ENCODE data around the gene ZNF892.

The ZNF892 gene

DNA sequence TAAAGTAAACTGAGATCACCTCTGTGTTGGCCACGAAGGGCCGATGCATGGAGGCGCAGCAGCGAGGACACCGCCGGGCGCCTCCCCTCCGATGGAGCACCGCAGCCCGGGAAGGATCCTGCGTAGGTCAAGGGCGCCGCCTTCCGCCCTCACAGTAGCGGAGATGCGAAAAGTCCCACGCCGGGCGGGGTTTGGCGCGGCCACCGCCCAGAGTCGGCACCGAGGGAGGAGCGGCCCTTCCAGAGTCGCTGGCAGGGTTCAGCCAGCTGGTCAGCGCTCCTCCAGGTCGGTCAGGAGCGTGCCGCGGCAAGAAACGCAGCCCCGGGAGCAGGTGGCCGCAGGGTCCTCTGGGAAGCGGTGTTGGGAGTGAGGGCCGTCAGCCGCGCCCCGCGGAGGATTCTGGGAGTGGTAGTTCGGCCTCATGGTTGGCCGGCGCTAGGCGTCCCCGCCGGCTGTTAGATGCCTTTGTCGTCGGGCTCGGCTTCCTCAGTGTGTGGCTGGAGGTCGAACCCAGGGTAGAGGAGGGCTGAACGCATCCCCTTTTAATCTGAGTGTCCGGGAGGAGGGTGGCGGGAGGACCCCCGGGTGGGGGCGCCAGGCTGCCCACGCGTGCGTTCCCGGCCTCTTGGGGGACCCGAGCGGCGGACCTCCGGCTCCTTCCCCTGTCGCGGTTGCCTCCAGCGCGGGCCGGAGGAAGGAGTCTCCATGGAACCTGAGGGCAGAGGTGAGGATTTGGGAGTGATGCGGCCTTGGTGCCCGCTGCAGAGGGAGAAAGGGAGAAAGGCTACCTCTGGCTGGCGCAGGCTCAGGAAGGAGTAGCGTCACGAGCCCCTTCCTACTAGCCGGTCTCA is at the start of gene ZNF892:
Gene ZNF892, plus strand, starts transcription at position 411 of the 851 bp plus-strand sequence. Its CDS starts 295 bp downstream, at position 706.
- no peaks in the 10 kb centered on the region for H3K27me3 ChIP-seq (replicated peaks; ENCODE audit: control insufficient read depth, insufficient read depth, low read length)
- TF ChIP-seq, protein P1, sequence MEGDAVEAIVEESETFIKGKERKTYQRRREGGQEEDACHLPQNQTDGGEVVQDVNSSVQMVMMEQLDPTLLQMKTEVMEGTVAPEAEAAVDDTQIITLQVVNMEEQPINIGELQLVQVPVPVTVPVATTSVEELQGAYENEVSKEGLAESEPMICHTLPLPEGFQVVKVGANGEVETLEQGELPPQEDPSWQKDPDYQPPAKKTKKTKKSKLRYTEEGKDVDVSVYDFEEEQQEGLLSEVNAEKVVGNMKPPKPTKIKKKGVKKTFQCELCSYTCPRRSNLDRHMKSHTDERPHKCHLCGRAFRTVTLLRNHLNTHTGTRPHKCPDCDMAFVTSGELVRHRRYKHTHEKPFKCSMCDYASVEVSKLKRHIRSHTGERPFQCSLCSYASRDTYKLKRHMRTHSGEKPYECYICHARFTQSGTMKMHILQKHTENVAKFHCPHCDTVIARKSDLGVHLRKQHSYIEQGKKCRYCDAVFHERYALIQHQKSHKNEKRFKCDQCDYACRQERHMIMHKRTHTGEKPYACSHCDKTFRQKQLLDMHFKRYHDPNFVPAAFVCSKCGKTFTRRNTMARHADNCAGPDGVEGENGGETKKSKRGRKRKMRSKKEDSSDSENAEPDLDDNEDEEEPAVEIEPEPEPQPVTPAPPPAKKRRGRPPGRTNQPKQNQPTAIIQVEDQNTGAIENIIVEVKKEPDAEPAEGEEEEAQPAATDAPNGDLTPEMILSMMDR (IDR thresholded peaks at IDR 0.05; ENCODE audit: insufficient read depth, low read length, poor library complexity, severe bottlenecking), result peak; percentile 49
- peak; percentile 89 for DNase-seq (ENCODE audit: extremely low read depth, insufficient read length)
- H3K36me3 ChIP-seq (ENCODE audit: control insufficient read depth, insufficient read depth, low read length), result no peaks in the 10 kb centered on the region
- H3K4me3 ChIP-seq (replicated peaks; ENCODE audit: low read depth, low read length), result peak within 1 kb of the TSS; percentile 71

DNA sequence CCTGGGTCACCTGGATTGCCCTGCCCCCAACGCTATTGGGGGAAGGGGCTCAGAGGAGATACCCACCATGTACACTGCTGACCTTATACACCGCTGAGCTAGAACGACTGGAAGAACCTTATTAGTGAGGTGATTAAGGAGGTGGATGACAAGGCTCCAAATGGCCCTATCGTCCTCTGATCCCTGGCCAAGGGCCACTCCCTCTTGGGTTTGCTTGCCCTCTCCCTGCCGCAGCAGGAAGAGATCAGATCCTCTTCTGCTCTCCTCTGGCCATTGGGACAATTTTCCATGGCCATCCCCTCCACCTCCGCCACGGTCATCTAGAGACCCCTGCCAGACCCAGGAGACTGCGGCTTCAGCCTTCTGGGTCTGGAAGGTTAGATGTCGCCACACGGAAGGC is 48.9 kb upstream of the ZNF892 start:
- no peaks in the 10 kb centered on the region for H3K27me3 ChIP-seq (replicated peaks; ENCODE audit: control insufficient read depth, insufficient read depth, low read length)
- no peak for DNase-seq (ENCODE audit: extremely low read depth, insufficient read length)
- H3K36me3 ChIP-seq (ENCODE audit: control insufficient read depth, insufficient read depth, low read length), result peaks cover 2% of the 10 kb centered on the region; the same call in 1 of the 2 replicates
- H3K4me3 ChIP-seq (replicated peaks; ENCODE audit: low read depth, low read length), result peak overlapping the region; percentile 82; the same call in 1 of the 2 replicates
- TF ChIP-seq, protein P1 (IDR thresholded peaks at IDR 0.05; ENCODE audit: insufficient read depth, low read length, poor library complexity, severe bottlenecking), result no peak

DNA sequence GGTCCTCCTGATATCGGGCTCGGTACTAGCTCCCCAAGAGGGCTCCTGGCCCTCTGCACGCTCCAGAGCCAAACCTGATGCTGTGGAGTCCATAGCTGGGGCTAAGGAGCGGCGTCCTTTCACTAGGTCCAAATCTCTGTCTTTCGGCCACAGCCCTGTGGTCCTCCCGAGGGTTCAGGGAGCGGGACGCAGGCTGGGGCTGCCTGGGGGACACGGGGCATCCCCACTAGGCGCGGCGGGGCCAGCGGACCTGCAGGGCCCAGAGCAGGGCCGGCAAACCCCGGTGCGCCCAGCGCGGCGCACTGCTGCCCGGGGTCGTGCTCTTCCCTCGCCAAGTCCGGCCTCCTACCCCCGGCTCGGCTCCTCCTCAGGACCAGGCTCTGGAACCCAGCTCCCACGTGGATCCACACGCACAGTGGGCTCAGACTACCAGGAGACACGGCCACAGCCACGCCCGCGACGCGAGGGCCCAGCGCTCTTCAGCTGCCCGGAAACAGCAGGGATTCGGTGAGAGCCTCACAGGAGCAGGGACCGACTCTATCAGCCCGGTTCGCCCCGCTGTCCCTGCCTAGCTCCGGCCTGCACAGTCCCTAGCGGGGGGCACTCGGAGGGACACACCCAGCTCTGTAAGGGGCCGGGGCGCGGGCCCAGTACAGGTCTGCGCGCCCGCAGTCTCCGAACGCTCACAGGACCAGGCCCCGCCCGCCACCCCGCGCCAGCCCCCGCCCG is 48.3 kb upstream of the ZNF892 start:
- DNase-seq (ENCODE audit: extremely low read depth, insufficient read length), result peak; percentile 61
- TF ChIP-seq, protein P1 (IDR thresholded peaks at IDR 0.05; ENCODE audit: insufficient read depth, low read length, poor library complexity, severe bottlenecking), result no peak
- Histone ChIP-seq H3K36me3 (ENCODE audit: control insufficient read depth, insufficient read depth, low read length) (peaks cover 2% of the 10 kb centered on the region; the same call in 1 of the 2 replicates), H3K27me3 (replicated peaks; ENCODE audit: control insufficient read depth, insufficient read depth, low read length) (no peaks in the 10 kb centered on the region), H3K4me3 (replicated peaks; ENCODE audit: low read depth, low read length) (peak overlapping the region; percentile 82)

DNA sequence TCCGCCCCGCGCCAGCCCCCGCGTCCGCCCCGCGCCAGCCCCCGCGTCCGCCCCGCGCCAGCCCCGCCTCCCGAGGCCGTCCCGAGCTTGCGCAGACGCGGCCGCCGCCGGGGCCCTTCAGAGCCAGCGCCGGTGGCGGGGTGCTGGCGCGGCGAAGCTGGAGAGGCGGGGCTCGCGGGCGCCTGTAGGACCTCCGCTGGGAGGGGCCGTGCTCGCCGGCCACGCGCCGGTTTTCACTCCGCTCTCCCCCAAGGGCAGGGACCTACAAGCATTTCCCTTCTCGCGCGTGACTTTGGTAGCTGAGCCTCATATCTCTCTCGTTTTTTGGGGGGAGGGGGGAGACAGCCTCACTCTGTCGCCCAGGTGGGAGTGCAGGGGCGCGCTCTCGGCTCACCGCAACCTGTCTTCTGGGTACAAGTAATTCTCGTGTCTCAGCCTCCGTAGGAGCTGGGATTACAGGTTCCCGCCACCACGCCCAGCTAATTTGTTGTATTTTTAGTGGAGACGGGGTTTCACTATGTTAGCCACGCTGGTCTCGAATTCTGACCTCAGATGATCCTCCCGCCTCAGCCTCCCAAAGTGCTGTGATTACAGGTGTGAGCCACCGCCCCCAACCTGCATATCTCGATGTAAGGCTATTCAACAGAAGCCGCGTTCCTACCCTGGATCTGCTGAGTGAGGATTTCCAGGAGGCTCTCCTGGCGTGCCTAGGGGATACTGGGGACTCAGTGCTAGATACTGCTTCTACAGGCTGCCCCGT is 47.5 kb upstream of the ZNF892 start, which contains the start of gene ZNF514:
Gene ZNF514, minus strand, starts transcription at position 159 of the 760 bp plus-strand sequence. CDS start 6,595 bp downstream, outside the sequence.
- no peaks in the 10 kb centered on the region for H3K27me3 ChIP-seq (replicated peaks; ENCODE audit: control insufficient read depth, insufficient read depth, low read length)
- peak within 1 kb of the TSS; percentile 82 for H3K4me3 ChIP-seq (replicated peaks; ENCODE audit: low read depth, low read length)
- TF ChIP-seq, protein P1 (IDR thresholded peaks at IDR 0.05; ENCODE audit: insufficient read depth, low read length, poor library complexity, severe bottlenecking), result no peak
- no peaks in the 10 kb centered on the region; the same call in 1 of the 2 replicates for H3K36me3 ChIP-seq (ENCODE audit: control insufficient read depth, insufficient read depth, low read length)
- peak; percentile 85 for DNase-seq (ENCODE audit: extremely low read depth, insufficient read length)

DNA sequence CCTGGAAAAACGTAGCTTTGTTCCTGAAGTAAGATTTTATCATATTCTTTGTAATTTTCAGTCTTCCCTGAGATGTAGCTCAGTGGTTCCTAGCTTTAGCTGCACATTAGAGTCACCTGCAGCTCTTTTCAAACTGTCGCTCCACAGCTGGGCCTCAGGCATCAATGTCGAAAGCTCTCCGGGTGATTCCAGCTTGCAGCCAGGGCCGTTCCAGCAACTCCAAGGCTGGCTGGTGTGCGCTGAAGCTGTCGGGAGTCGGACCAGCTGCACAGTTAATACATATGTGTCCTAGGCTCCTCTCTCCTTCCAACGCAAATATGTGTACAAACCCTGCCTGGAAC is 42.3 kb upstream of the ZNF892 start:
- TF ChIP-seq, protein P1 (IDR thresholded peaks at IDR 0.05; ENCODE audit: insufficient read depth, low read length, poor library complexity, severe bottlenecking), result no peak
- Histone ChIP-seq H3K4me3 (replicated peaks; ENCODE audit: low read depth, low read length) (peak overlapping the region; percentile 98), H3K27me3 (replicated peaks; ENCODE audit: control insufficient read depth, insufficient read depth, low read length) (no peaks in the 10 kb centered on the region), H3K36me3 (ENCODE audit: control insufficient read depth, insufficient read depth, low read length) (no peaks in the 10 kb centered on the region)
- DNase-seq (ENCODE audit: extremely low read depth, insufficient read length), result no peak
